Liver (tissue), 9 donors: Measurements from ENCODE around the gene RALY. TPM values are rescaled to one million over a fixed set of nuclear protein-coding genes. Genes with fewer than 3 reads are reported as not detected.
A peak's percentile ranks its signal among the peaks of the same experiment; 100 is the strongest.

ENCODE experiments used
- DNase-seq: peaks from one replicate; pipeline ENCODE4 v3.0.0-alpha.2; 2017; ENCODE audit warnings: low spot score
- H3K27ac ChIP-seq, 2 donors: one replicate each; pipeline ENCODE4 v1.7.0; 2013; ENCODE audit warnings: inconsistent platforms in 2 of 2, low read length in 2 of 2, control low read depth in 1 of 2, low read depth in 1 of 2, mild to moderate bottlenecking in 1 of 2
- H3K27me3 ChIP-seq, 4 donors: one replicate each; pipeline versions ENCODE4 v1.6.1 to v1.7.0; 2013; ENCODE audit warnings: low read length in 3 of 4, inconsistent platforms in 1 of 4, mild to moderate bottlenecking in 1 of 4, moderate library complexity in 1 of 4; ENCODE audit not compliant: control insufficient read depth in 4 of 4, insufficient read depth in 4 of 4
- H3K36me3 ChIP-seq, 4 donors: one replicate each; pipeline versions ENCODE4 v1.6.1 to v1.7.0; 2013; ENCODE audit warnings: low read length in 3 of 4, mild to moderate bottlenecking in 3 of 4, low read depth in 1 of 4, moderate library complexity in 1 of 4; ENCODE audit not compliant: control insufficient read depth in 4 of 4, insufficient read depth in 3 of 4
- H3K4me1 ChIP-seq, 4 donors: one replicate each; pipeline versions ENCODE4 v1.6.1 to v1.7.0; 2013; ENCODE audit warnings: low read length in 3 of 4, mild to moderate bottlenecking in 3 of 4, moderate library complexity in 1 of 4; ENCODE audit not compliant: control insufficient read depth in 4 of 4, insufficient read depth in 4 of 4
- H3K4me3 ChIP-seq, 3 donors: one replicate each; pipeline versions ENCODE4 v1.6.1 to v1.7.0; 2013; ENCODE audit warnings: low read length in 3 of 3, control low read depth in 1 of 3, low read depth in 1 of 3, mild to moderate bottlenecking in 1 of 3
- H3K9ac ChIP-seq, 2 donors: one replicate each; pipeline ENCODE4 v1.7.0; 2013; ENCODE audit warnings: low read length in 2 of 2, mild to moderate bottlenecking in 2 of 2, moderate library complexity in 2 of 2, control low read depth in 1 of 2, low read depth in 1 of 2
- H3K9me3 ChIP-seq, 4 donors: one replicate each; pipeline versions ENCODE4 v1.6.1 to v1.7.0; 2013; ENCODE audit warnings: low read length in 3 of 4; ENCODE audit not compliant: control insufficient read depth in 4 of 4
- ATF3 ChIP-seq: IDR thresholded peaks from 2 replicates; pipeline ENCODE4 v1.6.1; 2016; ENCODE audit warnings: antibody characterized with exemption
- CTCF ChIP-seq: fragments of 150-350 bp; IDR thresholded peaks from 2 replicates; pipeline ENCODE4 v1.5.1; 2017; ENCODE audit warnings: improper control_type of control experiment, low read depth, low read length; ENCODE audit not compliant: missing input control
- EGR1 ChIP-seq, 2 donors: IDR thresholded peaks; 2 replicates each; pipeline ENCODE4 v1.6.1; 2016 to 2018; ENCODE audit warnings: antibody characterized with exemption in 2 of 2, low read depth in 2 of 2
- FOXA1 ChIP-seq: IDR thresholded peaks from 2 replicates; pipeline ENCODE4 v1.6.1; 2016; ENCODE audit warnings: antibody characterized with exemption
- FOXA2 ChIP-seq: IDR thresholded peaks from 2 replicates; pipeline ENCODE4 v1.6.1; 2016; ENCODE audit warnings: antibody characterized with exemption
- GABPA ChIP-seq, 2 donors: IDR thresholded peaks in 1 of 2; conservative IDR thresholded peaks in 1 of 2; 2 replicates each; pipeline ENCODE4 v1.6.1; 2016; ENCODE audit warnings: antibody characterized with exemption in 2 of 2, mild to moderate bottlenecking in 1 of 2, moderate library complexity in 1 of 2
- HNF4A ChIP-seq, 2 donors: conservative IDR thresholded peaks; 2 replicates each; pipeline ENCODE4 v1.6.1; 2016; ENCODE audit warnings: antibody characterized with exemption in 2 of 2, mild to moderate bottlenecking in 2 of 2
- HNF4G ChIP-seq: IDR thresholded peaks from 2 replicates; pipeline ENCODE4 v1.6.1; 2016; ENCODE audit warnings: antibody characterized with exemption
- JUND ChIP-seq, 2 donors: IDR thresholded peaks; 2 replicates each; pipeline ENCODE4 v1.6.1; 2016; ENCODE audit warnings: antibody characterized with exemption in 2 of 2
- MAX ChIP-seq: IDR thresholded peaks from 2 replicates; pipeline ENCODE4 v1.6.1; 2016; ENCODE audit warnings: antibody characterized with exemption
- NR2F2 ChIP-seq: IDR thresholded peaks from 2 replicates; pipeline ENCODE4 v1.6.1; 2016; ENCODE audit warnings: antibody characterized with exemption
- RAD21 ChIP-seq, 2 donors: IDR thresholded peaks; 2 replicates each; pipeline ENCODE4 v1.6.1; 2016; ENCODE audit warnings: antibody characterized with exemption in 2 of 2, mild to moderate bottlenecking in 2 of 2
- REST ChIP-seq: IDR thresholded peaks from 2 replicates; pipeline ENCODE4 v1.6.1; 2016; ENCODE audit warnings: antibody characterized with exemption, mild to moderate bottlenecking
- RXRA ChIP-seq, 2 donors: IDR thresholded peaks; 2 replicates each; pipeline ENCODE4 v1.6.1; 2017 to 2018; ENCODE audit warnings: antibody characterized with exemption in 2 of 2, mild to moderate bottlenecking in 1 of 2
- SP1 ChIP-seq: IDR thresholded peaks from 2 replicates; pipeline ENCODE4 v1.6.1; 2018; ENCODE audit warnings: antibody characterized with exemption, mild to moderate bottlenecking
- TAF1 ChIP-seq: conservative IDR thresholded peaks from 2 replicates; pipeline ENCODE4 v1.6.1; 2016; ENCODE audit warnings: antibody characterized with exemption, mild to moderate bottlenecking
- YY1 ChIP-seq: IDR thresholded peaks from 2 replicates; pipeline ENCODE4 v1.6.1; 2016; ENCODE audit warnings: antibody characterized with exemption, mild to moderate bottlenecking
- ZBTB33 ChIP-seq: IDR thresholded peaks from 2 replicates; pipeline ENCODE4 v1.6.1; 2016; ENCODE audit warnings: antibody characterized with exemption
- WGBS: extraction: QIAGEN DNeasy Blood & Tissue Kit; methylation state at CpG from one replicate; pipeline ENCODE4 v1.1.7; 2013; 5-methylcytosine and 5-hydroxymethylcytosine counted together
- polyA plus RNA-seq, 2 donors: library from polyadenylated mRNA; stranded (reverse) in 1 of 2; unstranded in 1 of 2; fragments of 200-250 nt in 1 of 2; fragments of >200 nt in 1 of 2; fragmentation: Nextera tagmentation in 1 of 2; extraction: Ambion mirVana in 1 of 2; gene quantifications; one replicate each; pipeline versions ENCODE4 v1.2.1 to v1.2.3, GENCODE V29; 2013 to 2015
- total RNA-seq, 2 donors: library from RNA; depleted of rRNA; stranded (reverse); fragments of >200 nt; gene quantifications; one replicate each; pipeline ENCODE4 v1.2.3, GENCODE V29; 2014
- donor health status: healthy.
- donor health status: healthy.
- donor health status: healthy.
- donor health status: healthy.
- donor health status: healthy.

The RALY gene
- total and polyA plus RNA-seq, 4 donors: 23.1 to 47.4 (median 33.3) TPM

- H3K4me1 ChIP-seq: peaks cover 0 to 13% (median 2%) of the 10 kb centered on the region in 4 donors
- H3K9ac ChIP-seq: no peak overlapping the region
- TF ChIP-seq NR2F2: peak; percentile 23
- TF ChIP-seq RAD21 (IDR thresholded peaks at IDR 0.05): peak; percentile 98
- TF ChIP-seq HNF4G: no peak
- peak; percentile 96 for TF ChIP-seq CTCF
- no peak for TF ChIP-seq JUND (IDR thresholded peaks at IDR 0.05)
- no peak for TF ChIP-seq FOXA2
- TF ChIP-seq YY1: no peak
- TF ChIP-seq SP1: no peak
- TF ChIP-seq MAX: no peak
- no peak for TF ChIP-seq EGR1 (IDR thresholded peaks at IDR 0.05; ENCODE audit: low read depth in 2 of 2)
- TF ChIP-seq HNF4A (conservative IDR thresholded peaks at IDR 0.05): no peak
- TF ChIP-seq REST: no peak
- TF ChIP-seq GABPA (IDR thresholded peaks at IDR 0.05 in 1 of 2, conservative IDR thresholded peaks at IDR 0.05 in 1 of 2): no peak
- peak in 1 of 2 donors; percentile 16 for TF ChIP-seq RXRA (IDR thresholded peaks at IDR 0.05)
- TF ChIP-seq ZBTB33: no peak
- TF ChIP-seq FOXA1: no peak
- TF ChIP-seq TAF1: no peak
- TF ChIP-seq ATF3: no peak
- no peak overlapping the region for H3K27ac ChIP-seq
- no peaks in the 10 kb centered on the region for H3K27me3 ChIP-seq
- H3K4me3 ChIP-seq: no peak overlapping the region
- H3K9me3 ChIP-seq: no peaks in the 10 kb centered on the region
- H3K36me3 ChIP-seq: peaks cover 3 to 6% (median 5%) of the 10 kb centered on the region in 4 donors
- WGBS: 23% methylated on average over 7 of the region's 7 CpGs
- DNase-seq: peak; percentile 82
These were observed 75.8 kb downstream of the RALY start for GRCh38 chr20:34069341-34070078.
